HG02571 (cell line): ENCODE measurements around the gene RNF8.
"Not testable (repeated sequence)": the region's sequence is repeated elsewhere in the genome, so short reads cannot be mapped to it uniquely, and the experiment has no call there.

Experiments
- ATAC-seq: cut with Tn5 transposase; IDR thresholded peaks from one replicate; pipeline ENCODE4 v1.9.1; 2021; ENCODE audit warnings: mild to moderate bottlenecking, moderate library complexity; ENCODE audit not compliant: unreplicated experiment

RNF8 gene

DNA sequence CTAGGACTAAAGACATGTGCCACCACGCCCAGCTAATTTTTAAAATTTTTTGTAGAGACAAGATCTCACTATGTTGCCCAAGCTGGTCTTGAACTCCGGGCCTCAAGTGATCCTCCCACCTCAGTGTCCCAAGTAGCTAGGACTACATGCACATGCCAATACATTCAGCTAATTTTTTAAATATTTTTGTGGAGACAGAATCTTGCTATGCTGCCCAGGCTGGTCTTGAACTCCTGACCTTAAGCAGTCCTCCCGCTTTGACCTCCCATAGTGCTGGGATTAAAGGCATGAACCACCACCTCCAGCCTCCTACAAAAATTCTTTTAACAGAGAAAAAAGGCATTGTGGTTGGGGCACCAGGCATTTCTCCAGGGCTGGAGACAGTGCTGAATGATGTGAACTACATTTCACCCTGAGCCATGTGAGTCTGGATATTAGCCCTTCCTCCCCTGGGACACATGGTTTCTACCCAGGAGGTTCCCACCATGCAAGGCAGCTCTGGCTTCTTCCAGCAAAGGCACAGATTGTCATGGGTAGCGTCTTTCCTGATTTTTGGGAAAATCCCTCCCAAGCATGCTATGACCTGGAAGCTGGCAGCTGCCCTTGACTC, 42.9 kb downstream of the RNF8 start:
- no peak for ATAC-seq

GRCh38 chr6:37399131-37399530, 45.3 kb downstream of the RNF8 start:
- ATAC-seq, result no peak

- no peak for ATAC-seq
These were observed 46.2 kb downstream of the RNF8 start for GRCh38 chr6:37399795-37400490.

DNA sequence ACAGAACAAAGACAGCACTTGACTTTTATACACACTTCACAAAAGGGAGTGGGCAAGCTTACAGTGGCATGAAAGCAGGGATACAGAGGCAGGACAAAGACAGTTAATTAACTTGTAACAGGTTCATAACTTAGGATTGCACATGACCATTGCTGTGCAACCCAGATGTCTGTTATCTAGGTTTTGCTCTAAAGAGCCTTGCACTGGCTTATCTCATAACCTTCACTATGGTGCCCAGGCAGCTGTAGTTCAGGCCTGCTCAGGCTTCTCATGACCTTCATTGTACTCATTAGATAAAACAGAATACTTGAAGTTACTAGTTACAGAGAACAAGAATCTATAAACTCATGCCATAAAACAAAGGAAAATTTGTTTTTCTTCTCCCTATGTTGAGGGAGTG, 47.9 kb downstream of the RNF8 start:
- ATAC-seq, result not testable (repeated sequence)

GRCh38 chr6:37406726-37407341, 53.1 kb downstream of the RNF8 start:
- ATAC-seq, result no peak

DNA sequence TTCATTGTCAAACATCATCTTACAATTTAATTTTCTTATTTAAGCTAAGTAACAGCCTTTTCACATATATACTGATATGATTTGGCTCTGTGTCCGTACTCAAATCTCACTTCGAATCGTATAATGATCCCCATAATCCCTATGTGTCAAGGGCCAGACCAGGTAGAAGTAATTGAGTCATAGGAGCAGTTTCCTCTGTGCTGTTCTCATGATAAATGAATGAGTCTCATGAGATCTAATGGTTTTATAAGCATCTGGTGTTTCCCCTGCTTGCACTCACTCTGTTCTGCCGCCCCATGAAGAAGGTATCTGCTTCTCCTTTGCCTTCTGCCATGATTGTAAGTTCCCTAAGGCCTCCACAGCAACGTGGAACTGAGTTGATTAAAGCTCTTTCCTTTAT, 54.2 kb downstream of the RNF8 start:
- no peak for ATAC-seq

- ATAC-seq, result no peak
These were observed 55.7 kb downstream of the RNF8 start for GRCh38 chr6:37409501-37409900.

DNA sequence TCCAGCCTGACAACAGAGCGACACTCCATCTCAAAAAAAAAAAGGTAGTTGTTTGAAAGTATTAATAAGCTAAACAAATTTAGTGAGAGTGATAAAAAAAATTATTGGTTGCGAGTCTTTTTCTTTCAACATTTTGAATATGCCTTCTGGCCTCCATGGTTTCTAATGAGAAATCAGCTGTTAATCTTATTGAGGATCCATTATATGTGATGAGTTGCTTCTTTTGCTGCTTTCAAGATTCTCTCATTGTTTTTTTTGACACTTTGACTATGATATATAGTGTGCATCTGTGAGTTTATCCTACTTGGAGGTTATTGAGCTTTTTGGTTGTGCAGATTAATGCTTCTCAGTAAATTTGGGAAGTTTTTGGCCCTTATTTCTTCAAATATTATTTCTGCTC, 63.6 kb downstream of the RNF8 start:
- no peak for ATAC-seq

DNA sequence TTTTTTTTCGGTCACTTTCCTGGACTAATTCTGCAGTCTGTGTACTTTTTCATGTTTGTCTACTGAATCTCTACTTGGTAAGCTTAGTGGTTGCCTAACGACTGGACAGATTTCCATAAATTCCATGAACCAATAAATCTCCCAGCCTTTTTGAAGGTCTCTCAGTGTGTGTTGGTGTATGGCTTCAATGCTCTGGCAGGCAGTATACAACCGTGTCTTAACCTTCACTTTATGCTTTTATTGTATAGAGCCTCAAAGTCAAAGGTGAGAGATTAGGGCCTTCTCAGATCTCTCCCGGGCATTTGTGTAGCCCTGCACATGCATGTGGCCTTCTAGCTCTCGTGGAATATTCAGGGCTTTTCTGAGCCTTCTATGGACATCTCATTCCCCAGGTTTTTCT, 64.9 kb downstream of the RNF8 start:
- ATAC-seq, result no peak

- no peak for ATAC-seq
These were observed 72.5 kb downstream of the RNF8 start for GRCh38 chr6:37426058-37426944.

- no peak for ATAC-seq
These were observed 73.2 kb downstream of the RNF8 start for GRCh38 chr6:37426945-37427510.

DNA sequence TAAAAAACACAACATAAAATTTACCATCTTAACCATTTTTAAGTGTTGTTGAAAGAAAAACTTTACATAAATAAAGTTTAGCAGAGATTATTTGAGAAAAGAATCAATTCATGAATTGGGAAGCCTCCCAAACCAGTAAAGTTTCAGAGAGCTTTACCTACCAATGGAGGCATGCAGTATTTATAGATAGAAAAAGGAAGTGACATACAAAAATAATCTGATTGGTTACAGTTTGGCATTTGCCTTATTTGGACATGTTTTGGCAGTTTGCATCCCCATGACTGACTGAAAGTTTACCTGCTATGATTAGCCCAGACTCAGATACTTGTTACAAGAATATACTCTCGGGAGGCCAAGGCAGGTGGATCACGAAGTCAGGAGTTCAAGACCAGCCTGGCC, 75.6 kb downstream of the RNF8 start:
- ATAC-seq, result no peak

GRCh38 chr6:37432590-37432915, 78.8 kb downstream of the RNF8 start:
- peak; percentile 7 for ATAC-seq

DNA sequence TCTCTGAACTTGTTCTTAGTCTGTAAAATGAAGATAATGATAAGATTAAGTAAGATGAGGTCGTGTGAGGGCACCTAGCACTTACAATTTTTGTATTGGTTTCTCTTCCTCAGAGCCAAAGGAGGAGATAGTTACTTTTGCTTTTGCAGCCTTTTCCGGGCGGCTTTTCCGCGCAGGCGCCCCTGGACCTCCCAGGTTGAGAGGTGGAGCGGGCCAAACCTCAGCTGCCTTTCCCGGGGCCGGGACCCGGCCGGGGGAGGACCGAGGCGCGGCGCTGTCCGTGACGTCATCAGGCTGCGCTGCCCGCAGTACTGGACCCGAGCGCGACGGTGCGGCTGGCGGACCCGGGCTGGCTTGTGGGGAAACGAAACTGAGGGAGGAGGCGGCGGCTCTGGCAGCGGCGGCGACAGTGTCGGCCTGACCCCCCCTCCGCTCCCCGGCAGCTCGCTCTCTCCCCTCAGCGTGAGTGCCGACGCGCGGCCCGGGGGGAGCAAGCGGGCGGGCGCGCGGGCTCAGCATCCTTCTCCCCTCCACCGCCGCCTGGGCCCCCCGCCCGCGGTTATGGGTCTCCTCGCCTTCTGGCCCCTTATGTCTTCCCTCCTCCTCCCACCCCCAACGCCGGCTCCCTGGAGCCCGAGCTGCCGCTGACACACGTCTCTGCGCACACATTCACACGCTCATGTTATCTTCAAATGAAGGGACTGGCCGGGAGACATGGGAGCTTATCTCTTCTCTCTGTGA, 79.3 kb downstream of the RNF8 start, which contains the start of gene CMTR1:
CMTR1 (plus strand) TSS at position 306 of the 741 bp plus-strand sequence. CDS start 2,409 bp downstream, outside the sequence.
- peak; percentile 86 for ATAC-seq

DNA sequence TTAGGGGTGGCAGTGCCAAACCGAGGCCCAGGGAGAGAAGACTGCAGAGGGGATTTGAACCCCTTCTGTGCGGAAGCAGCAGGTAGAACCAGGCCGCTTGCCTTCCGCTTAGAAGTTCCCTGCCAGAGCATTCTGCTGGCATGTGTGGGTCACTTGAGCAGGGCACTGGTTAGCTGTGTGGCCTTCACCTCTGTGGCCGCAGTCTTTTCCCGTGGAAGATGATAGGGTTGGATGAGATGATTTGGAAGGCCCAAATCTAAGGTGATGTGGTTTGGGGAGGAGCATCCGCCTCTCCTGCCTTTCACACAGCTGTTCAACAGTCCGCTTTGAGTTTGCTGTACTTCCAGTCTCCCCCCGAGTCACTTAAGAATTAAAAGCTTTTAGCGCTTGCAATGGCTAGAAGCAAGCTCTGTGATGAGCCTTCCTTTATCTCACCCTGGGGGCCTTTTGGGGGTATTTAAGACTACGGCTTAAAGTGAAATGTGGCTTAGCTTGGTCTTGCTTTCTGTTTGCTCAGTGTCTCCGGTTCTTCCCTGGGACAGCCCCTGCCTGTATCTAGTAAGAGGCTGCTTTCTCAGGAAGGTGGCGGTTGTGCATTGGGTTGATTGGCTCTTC, 80.0 kb downstream of the RNF8 start:
- ATAC-seq, result peak; percentile 24

DNA sequence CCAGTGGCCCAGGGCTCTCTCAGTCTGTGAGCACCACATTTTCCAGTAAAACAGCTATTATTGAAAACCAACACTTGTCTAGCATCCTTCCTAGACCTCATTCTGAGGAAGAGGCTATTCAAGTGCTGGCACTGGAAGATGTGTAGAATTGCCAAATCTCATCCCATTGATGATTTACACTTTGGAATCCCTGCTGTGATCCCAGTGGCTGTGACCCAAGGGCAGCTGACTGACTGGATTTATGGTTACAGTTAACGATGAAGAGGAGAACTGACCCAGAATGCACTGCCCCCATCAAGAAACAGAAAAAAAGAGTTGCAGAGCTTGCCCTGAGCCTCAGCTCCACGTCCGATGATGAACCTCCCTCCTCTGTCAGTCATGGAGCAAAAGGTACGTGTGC, 81.6 kb downstream of the RNF8 start:
- no peak for ATAC-seq

DNA sequence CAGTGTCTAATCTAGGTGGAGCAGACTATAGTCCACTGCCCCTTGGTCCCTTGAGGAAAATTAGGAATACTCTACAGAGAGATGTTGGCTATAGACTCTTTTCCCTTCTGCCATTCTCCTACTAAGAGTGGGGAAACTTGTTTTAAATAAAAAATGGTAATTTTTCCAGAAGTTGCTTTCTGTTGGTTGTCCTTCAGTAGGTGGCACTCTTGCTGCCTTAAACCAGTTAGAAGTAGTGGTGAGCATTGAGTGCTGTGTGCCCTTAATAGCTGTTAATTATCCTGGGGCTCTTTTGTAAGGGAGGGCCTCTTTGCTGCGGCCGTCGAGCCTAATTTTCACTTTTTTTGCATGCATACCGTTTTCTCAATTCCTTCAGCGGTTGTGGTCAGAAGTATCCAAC, 82.0 kb downstream of the RNF8 start:
- no peak for ATAC-seq

DNA sequence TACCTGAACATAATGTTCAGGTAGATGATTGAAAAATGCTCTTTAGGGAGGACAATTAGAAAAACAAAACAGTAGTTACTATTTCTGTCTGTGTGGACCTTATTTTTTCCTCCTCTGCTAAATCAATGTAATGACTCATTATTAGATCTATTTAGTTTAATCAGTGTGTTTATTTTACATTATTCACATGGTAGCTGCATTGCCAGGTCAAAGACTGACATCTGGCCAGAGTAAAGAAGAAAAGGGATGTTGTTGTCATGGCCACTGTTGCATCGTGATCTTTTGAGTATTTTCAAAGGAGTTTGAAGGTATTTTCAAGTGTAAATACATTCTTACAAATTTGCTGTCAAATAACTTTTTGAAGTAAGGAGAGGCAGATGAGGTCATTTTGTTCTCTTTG, 85.1 kb downstream of the RNF8 start:
- no peak for ATAC-seq

DNA sequence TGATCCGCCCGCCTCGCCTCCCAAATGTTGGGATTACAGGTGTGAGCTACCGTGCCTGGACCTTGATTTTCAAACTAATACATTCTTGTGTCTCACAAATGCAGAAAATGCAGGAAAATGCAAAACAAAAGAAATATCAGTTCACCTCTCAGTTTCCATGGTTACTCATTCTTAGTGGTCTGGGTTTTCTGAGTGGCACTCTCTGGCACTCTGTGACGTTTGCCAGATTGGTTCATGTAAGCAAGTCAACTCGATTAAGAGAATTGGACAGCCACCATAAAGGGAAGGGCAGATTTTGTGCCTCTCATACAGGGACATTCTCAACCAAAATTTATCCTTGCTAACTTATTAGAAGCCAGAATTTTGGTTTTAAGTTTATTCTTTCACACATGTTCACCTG, 87.9 kb downstream of the RNF8 start:
- ATAC-seq, result no peak
